Endodermal cell (in vitro differentiated cells): ENCODE results near the gene DGKB. TPM values are rescaled to one million over a fixed set of nuclear protein-coding genes. Genes with fewer than 3 reads are reported as not detected.

ENCODE experiments used
- DNase-seq: peaks from one replicate; pipeline ENCODE4 v3.0.0-alpha.2; 2017
- H3K27ac ChIP-seq: 2 replicates; pipeline ENCODE4 v1.5.1; 2013; ENCODE audit warnings: mild to moderate bottlenecking, low read depth, low read length, moderate library complexity
- H3K27me3 ChIP-seq: 2 replicates; pipeline ENCODE4 v1.6.1; 2013; ENCODE audit warnings: mild to moderate bottlenecking, low read length, moderate library complexity; ENCODE audit not compliant: insufficient read depth, control insufficient read depth, poor library complexity, severe bottlenecking
- H3K36me3 ChIP-seq: 2 replicates; pipeline ENCODE4 v1.7.0; 2013; ENCODE audit warnings: mild to moderate bottlenecking, low read length, moderate library complexity; ENCODE audit not compliant: control insufficient read depth, insufficient read depth
- H3K4me1 ChIP-seq: one replicate; pipeline ENCODE4 v1.7.0; 2013; ENCODE audit warnings: low read length; ENCODE audit not compliant: control insufficient read depth, insufficient read depth
- H3K4me3 ChIP-seq: 2 replicates; pipeline ENCODE4 v1.5.1; 2013; ENCODE audit warnings: mild to moderate bottlenecking, low read length, moderate library complexity
- H3K9ac ChIP-seq: 2 replicates; pipeline ENCODE4 v1.6.1; 2013; ENCODE audit warnings: mild to moderate bottlenecking, low read length, moderate library complexity; ENCODE audit not compliant: poor library complexity, severe bottlenecking; ENCODE audit errors: extremely low read depth
- H3K9me3 ChIP-seq: 2 replicates; pipeline ENCODE4 v1.6.1; 2013; ENCODE audit warnings: mild to moderate bottlenecking, low read length, moderate library complexity; ENCODE audit not compliant: control insufficient read depth
- H3K27ac Mint-ChIP-seq: 2 replicates; pipeline ENCODE4 v1.8.0; 2020; ENCODE audit warnings: mixed read lengths
- H3K27me3 Mint-ChIP-seq: 2 replicates; pipeline ENCODE4 v1.8.0; 2021; ENCODE audit warnings: mild to moderate bottlenecking, mixed read lengths; ENCODE audit not compliant: insufficient read depth
- H3K36me3 Mint-ChIP-seq: 2 replicates; pipeline ENCODE4 v1.8.0; 2020; ENCODE audit warnings: low read depth, mixed read lengths
- H3K4me1 Mint-ChIP-seq: 2 replicates; pipeline ENCODE4 v1.8.0; 2020; ENCODE audit warnings: mixed read lengths
- H3K4me3 Mint-ChIP-seq: 2 replicates; pipeline ENCODE4 v1.8.0; 2020; ENCODE audit warnings: mild to moderate bottlenecking, moderate library complexity, mixed read lengths
- H3K9me3 Mint-ChIP-seq: 2 replicates; pipeline ENCODE4 v1.8.0; 2020; ENCODE audit warnings: mild to moderate bottlenecking, mixed read lengths
- WGBS, 2 experiments: methylation state at CpG; one replicate each; pipeline versions ENCODE4 v1.1.5 to v1.1.7; 2013; ENCODE audit warnings: missing lambda C conversion rate in 2 of 2, mixed read lengths in 1 of 2; ENCODE audit not compliant: insufficient coverage in 1 of 2, insufficient read length in 1 of 2; 5-methylcytosine and 5-hydroxymethylcytosine counted together
- total RNA-seq, 2 donors: library from RNA; stranded (reverse); fragmentation: NEBNext Ultra II Directional in 1 of 2; extraction: Animal tissue kit (Norgen Biotek cat#: 25700) in 1 of 2; gene quantifications; 2 replicates in 1 of 2; 3 replicates in 1 of 2; pipeline ENCODE4 v1.2.1, GENCODE V29; 2021
- TF ChIP-seq, protein P1 (sequence below): fragments of 200-600 bp; sonication (generic); conservative IDR thresholded peaks from 2 replicates; pipeline ENCODE4 v1.5.0; 2021; ENCODE audit warnings: antibody characterized with exemption, mild to moderate bottlenecking

Gene DGKB
- total RNA-seq, 2 donors from 2014 or later, result 5.1 to 5.2 TPM

DNA sequence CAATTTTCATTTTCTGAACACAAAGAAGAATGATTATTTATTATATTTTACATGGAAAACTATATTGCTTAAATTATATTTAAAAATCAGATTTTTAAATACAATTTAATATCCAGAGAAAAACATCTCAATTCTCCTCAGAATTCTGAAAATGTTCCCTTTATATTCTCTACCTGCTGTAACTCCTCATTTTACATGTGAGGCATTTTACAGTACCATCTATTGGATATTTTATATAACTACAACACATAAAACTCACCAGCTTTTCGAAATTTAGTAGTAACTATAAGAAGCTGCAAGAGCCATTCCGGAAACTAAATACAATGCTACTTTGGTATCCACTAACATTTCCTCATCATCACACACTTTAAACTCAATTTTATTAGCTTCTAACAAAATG is 264.6 kb downstream of the DGKB start:
- H3K4me3 ChIP-seq, result no peak overlapping the region
- Mint-ChIP-seq H3K27me3 (no peaks in the 10 kb centered on the region), H3K9me3 (no peaks in the 10 kb centered on the region), H3K27ac (no peak overlapping the region), H3K36me3 (no peaks in the 10 kb centered on the region), H3K4me3 (no peak overlapping the region), H3K4me1 (no peaks in the 10 kb centered on the region)
- no peak for DNase-seq
- H3K4me1 ChIP-seq, result no peaks in the 10 kb centered on the region
- no peaks in the 10 kb centered on the region for H3K36me3 ChIP-seq
- H3K27ac ChIP-seq, result no peak overlapping the region
- H3K27me3 ChIP-seq, result no peaks in the 10 kb centered on the region
- no peaks in the 10 kb centered on the region for H3K9me3 ChIP-seq
- WGBS, 2 experiments, result 92 to 100% methylated on average over 2 of the region's 2 CpGs
- H3K9ac ChIP-seq, result no peak overlapping the region
- TF ChIP-seq, protein P1, sequence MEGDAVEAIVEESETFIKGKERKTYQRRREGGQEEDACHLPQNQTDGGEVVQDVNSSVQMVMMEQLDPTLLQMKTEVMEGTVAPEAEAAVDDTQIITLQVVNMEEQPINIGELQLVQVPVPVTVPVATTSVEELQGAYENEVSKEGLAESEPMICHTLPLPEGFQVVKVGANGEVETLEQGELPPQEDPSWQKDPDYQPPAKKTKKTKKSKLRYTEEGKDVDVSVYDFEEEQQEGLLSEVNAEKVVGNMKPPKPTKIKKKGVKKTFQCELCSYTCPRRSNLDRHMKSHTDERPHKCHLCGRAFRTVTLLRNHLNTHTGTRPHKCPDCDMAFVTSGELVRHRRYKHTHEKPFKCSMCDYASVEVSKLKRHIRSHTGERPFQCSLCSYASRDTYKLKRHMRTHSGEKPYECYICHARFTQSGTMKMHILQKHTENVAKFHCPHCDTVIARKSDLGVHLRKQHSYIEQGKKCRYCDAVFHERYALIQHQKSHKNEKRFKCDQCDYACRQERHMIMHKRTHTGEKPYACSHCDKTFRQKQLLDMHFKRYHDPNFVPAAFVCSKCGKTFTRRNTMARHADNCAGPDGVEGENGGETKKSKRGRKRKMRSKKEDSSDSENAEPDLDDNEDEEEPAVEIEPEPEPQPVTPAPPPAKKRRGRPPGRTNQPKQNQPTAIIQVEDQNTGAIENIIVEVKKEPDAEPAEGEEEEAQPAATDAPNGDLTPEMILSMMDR, result no peak

DNA sequence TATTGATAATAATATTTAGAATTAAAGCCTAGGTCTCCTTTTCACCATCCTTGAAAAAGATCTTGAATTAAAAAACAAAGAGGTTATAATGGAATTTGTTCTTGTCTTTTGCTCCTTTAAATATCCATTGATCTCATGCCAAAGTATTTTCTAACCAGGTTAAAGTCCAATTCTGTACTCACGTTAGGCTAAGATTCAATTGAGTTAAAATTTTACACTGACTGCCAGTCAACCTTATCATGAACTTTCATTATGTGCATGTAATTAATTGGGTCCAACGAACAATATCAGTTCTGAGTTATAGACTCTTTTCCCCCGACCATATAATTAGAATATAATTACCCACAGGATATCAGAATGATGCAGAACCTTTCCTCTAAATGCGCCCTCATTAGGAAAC is 266.6 kb downstream of the DGKB start:
- WGBS, 2 experiments, result 88 to 89% methylated on average over 1 to 4 of the region's 4 CpGs
- no peaks in the 10 kb centered on the region for H3K9me3 Mint-ChIP-seq

GRCh38 chr7:14630048-14630447 is 272.5 kb downstream of the DGKB start:
- no peaks in the 10 kb centered on the region for H3K9me3 ChIP-seq
- H3K36me3 ChIP-seq, result no peaks in the 10 kb centered on the region
- Mint-ChIP-seq H3K4me1 (no peaks in the 10 kb centered on the region), H3K27me3 (no peaks in the 10 kb centered on the region), H3K9me3 (no peaks in the 10 kb centered on the region), H3K36me3 (no peaks in the 10 kb centered on the region), H3K27ac (no peak overlapping the region), H3K4me3 (no peak overlapping the region)
- H3K27ac ChIP-seq, result no peak overlapping the region
- H3K4me3 ChIP-seq, result no peak overlapping the region
- H3K27me3 ChIP-seq, result no peaks in the 10 kb centered on the region
- H3K4me1 ChIP-seq, result no peaks in the 10 kb centered on the region
- H3K9ac ChIP-seq, result no peak overlapping the region
- TF ChIP-seq, protein P1, result no peak
- WGBS, 2 experiments, result 87% methylated on average over 2 of the region's 2 CpGs; no CpG with 5 or more reads in 1 of the 2 experiments
- DNase-seq, result no peak

More for the DNA sequence above, 266.6 kb downstream of the DGKB start:
- no peak overlapping the region for H3K27ac Mint-ChIP-seq
- H3K36me3 Mint-ChIP-seq, result no peaks in the 10 kb centered on the region
- no peaks in the 10 kb centered on the region for H3K27me3 ChIP-seq
- H3K27me3 Mint-ChIP-seq, result no peaks in the 10 kb centered on the region
- H3K36me3 ChIP-seq, result no peaks in the 10 kb centered on the region
- H3K9me3 ChIP-seq, result no peaks in the 10 kb centered on the region
- no peaks in the 10 kb centered on the region for H3K4me1 Mint-ChIP-seq
- no peak overlapping the region for H3K4me3 ChIP-seq
- no peak overlapping the region for H3K27ac ChIP-seq
- TF ChIP-seq, protein P1, result no peak
- no peak overlapping the region for H3K4me3 Mint-ChIP-seq
- DNase-seq, result no peak
- no peak overlapping the region for H3K9ac ChIP-seq
- no peaks in the 10 kb centered on the region for H3K4me1 ChIP-seq
